Activated CD4-positive, alpha-beta T cell treated with anti-CD3 and anti-CD28 coated beads for 4 hours (primary cell): Measurements from ENCODE around the gene AMBRA1.

ENCODE experiments used
- DNase-seq, 2 donors: peaks; one replicate each; pipeline ENCODE4 v3.0.0-alpha.2; 2020

AMBRA1 gene

DNA sequence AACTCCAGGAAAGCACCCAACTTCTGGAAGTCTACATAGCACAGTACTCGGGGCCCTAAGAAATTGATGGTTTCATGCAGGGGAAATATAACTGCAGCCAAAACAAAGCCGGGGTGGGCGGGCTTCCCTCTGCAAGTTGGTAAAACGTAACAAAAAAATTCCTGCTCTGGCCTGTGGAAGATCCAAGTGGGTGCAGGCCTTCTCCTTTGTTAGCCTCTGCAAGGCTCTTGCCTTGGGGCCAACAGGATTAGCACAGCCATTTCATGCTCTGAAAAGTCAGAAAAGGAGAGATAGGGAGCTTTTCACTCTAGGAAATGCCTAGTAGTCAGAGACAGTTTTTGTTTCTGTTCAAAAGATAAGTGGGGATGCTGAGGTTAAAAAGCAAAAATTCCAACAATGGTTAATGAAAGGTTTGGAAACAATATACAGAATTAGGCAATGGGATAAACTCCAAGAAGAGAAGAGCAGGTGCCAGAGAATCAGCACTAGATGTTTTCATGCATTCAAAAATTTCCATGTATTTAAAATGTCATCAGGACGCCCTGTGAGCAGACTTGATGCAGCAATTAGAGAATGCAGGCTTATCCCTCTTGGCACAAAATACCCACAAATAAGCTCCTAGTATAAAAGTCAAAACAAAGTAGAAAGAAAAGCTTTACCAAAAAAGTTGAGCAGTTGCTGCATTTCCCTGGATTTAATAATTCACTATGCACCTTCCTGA is 130.0 kb downstream of the AMBRA1 start:
- DNase-seq: no peak

DNA sequence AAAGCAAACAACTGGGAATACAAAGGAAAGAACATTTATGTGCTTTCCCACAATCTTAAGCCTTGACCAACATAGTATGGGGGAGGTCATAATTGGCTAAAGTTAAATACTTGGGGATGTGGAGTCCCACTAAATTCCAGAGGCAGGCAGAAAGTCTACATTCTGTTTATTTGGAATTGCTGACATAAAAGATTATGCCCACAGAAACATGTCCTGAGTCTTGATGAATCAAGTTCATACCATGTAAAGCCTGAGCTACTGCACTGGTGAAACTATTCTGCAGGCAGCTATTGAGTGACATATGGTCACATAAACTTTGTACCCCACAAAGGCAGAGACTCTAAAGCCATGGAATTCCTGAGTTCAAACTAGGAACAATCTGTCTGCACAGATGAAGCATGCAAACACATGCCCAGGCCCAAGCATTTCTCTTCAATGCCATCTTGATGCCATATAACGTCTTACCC is 132.3 kb downstream of the AMBRA1 start:
- no peak for DNase-seq

DNA sequence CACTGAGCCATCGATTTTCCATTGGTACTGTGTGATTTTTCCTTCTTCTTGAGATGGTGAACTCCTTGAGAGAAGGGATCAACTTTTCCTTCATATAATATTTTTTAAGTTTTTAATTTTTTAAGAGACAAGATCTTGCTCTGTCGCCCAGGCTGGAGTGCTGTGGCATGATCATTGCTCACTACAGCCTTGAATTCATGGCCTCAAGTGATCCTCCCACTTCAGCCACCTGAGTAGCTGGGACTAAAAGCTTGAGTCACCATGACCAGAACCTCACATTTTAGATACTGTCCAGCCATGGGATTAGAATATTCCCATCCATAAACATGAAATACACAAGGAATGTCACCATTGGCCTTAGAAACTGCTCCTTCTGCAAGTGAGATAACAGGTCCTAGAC is 135.3 kb downstream of the AMBRA1 start:
- DNase-seq: no peak

DNA sequence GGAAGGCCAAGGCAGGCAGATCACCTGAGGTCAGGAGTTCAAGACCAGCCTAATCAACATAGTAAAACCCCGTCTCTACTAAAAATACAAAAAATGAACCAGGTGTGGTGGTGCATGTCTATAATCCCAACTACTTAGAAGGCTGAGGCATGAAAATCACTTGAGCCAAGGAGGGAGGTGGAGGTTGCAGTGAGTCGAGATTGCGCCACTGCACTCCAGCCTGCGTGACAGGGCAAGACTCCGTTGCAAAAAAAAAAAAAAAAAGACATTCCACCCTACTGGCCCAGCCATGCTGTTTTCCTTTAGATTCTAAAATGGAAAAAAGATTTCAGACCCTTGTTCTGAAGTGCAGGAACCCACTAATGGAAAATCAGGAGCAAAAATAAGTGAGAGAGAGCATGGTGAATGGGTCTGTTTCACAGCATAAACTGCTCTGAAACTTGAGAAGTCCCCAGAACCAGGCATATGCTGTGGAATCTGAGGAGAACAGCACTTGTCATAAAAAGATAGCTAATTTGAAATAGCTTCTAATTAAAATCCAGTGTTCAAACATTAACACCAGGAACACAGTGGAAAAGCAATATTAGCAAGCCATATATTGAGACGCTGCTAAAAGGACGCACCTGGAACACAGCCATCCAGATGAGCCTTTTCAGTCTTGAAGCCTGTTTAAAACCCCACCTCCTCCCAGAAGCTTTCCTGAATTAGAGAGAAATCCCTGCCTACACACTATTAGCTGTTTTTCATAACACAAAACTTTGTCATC is 136.0 kb downstream of the AMBRA1 start:
- no peak for DNase-seq

DNA sequence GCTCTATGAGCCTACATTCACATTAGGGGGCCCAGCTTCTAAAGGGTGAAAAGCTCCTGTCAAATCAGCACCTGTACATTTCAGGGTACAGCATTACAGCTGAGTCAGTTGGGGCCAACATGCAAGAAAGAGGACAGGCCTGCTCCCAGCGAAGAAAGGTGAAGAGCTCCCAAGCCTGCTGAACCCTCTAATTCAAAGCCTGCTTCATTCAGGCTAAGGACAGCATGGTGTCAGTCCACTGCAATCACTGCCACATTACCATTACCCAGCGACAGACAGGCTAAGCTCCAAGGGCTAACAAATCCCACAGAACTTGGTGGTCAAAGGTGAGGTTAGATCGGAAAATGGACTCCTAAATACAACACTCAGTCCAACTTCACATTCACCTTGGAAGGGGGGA is 136.8 kb downstream of the AMBRA1 start:
- no peak for DNase-seq

DNA sequence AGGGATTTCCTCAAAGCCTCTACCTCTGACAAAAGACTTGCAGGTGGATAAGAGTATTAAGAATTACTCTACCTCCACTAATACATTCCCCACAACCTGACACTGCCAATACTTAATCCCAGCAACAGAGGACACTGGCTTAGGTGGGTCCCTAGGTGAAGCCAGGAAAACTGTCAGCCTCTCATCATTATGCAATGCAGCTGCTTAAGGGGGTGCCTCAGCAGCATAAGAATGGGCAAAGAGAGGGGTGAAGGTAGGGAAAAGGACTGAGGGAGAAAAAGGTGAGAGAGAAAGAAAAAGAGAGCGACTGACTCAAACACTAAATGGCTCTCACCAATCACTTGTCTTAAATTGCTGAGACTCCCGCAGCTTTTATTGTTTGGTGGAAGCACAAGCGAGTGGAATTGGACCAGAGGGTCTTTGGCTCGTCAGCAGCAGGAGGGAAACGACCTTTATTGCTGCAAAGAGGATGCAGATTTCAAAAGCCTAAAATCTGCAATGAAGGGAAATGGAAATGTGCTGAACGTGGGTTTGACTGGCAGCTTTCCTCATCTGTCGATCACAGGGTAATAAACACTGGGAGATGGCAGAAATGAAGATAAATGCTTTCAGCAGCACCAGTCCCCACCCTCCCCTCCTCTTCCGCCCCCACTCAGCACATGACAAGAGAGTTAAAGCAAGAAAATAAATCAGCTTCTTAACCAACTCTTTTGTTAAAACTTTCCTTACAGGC is 137.4 kb downstream of the AMBRA1 start:
- no peak for DNase-seq

DNA sequence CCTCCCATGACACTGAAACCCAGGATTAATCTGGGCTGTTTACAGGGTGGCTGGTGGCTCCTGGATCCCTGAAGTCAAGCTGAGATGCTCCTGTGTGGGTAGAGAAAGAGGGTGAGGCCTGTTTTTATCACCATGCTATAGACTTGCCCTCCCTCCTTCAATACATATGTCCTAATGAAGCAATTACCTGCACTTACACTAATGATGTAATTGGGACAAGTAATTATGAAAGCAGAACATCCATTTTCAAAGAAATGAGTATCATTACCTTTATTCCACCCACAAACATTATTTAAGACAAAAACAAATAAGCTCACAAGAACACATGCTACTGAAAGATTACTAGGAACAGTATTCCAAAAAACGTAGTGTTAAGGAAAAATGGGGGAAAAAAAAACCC is 138.0 kb downstream of the AMBRA1 start:
- DNase-seq: no peak

DNA sequence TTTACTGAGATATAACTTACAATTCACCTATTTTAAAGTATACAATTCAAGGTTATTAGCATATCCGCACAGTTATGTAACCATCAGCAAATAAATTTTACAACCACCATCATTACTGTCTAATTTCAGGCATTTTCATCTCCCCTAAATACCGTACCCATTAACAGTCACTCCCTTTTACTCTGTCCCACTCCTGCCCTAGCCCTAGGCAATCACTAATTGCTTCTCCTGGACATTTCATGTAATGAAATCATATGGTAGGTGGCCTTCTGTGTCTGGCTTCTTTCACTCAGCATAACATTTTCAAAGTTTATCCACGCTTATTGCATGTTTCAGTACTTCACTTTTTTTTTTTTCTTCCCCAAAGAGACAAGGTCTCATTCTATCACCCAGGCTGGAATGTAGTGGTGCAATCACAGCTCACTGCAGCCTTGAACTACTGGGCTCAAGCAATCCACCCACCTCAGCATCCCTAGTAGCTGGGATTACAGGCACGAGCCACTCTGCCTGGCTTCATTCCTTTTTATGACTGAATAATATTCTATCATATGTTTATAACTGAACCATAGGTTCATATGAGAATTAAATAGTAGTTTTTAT is 140.8 kb downstream of the AMBRA1 start:
- DNase-seq: no peak

DNA sequence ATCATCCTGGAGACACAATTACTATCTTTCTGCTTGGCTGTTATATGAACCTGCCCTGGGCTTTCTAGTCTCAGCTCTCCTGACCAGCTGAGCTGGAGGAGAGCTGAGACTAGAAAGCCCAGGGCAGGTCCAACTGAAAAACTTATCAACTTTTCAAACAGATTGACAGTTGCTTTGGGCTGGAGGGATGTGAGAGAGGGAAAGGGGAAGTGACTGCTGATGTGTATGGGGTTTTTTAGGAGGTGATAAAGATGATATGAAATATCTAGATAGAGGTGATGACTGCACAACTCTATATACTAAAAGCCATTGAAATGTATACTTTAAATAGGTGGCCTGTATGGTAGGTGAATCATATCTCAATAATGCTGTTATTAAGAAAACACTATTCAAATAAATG is 142.1 kb downstream of the AMBRA1 start:
- no peak for DNase-seq

DNA sequence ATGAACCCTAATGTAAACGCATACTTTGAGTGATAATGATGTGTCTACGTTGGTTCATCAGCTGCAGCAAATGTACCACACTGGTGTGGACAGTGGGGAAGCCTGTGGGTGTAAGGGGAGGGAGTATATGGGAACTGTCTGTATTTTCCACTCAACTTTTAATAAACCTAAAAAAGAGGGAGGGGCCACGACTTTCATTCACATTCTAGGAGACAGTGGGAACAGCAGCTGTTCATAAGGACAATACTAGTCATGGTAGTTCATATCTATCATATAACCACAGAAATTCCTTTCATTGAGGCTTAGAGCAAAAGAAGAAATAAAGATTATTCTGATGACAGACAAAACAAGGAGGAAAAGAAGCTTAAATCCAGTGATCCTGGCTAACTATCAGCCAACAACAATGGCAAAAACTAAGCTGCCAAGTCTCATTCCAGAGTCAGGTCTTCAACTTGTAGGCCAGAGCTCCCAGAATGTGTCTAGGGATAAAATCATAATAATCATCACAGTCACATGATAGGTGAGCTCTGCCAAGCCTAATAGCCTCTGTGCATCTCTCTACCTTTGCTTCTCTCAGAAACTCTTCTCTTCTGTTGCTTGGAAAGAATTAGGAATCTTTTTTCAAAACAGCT is 142.9 kb downstream of the AMBRA1 start:
- no peak for DNase-seq

DNA sequence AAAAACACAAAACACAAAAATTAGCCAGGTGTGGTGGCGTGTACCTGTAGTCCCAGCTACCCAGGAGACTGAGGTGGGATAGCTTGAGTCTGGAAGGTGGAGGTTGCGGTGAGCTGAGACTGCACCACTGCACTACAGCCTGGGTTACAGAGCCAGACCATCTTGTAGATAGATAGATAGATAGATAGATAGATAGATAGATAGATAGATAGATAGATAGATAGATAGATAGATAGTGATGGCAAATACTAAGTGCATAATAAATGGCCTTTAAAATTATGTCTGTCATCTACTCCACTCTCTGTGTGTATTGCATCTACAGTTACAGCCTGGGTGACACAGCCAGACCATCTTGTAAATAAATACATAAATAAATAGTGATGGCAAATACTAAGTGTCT is 146.3 kb downstream of the AMBRA1 start:
- no peak for DNase-seq

DNA sequence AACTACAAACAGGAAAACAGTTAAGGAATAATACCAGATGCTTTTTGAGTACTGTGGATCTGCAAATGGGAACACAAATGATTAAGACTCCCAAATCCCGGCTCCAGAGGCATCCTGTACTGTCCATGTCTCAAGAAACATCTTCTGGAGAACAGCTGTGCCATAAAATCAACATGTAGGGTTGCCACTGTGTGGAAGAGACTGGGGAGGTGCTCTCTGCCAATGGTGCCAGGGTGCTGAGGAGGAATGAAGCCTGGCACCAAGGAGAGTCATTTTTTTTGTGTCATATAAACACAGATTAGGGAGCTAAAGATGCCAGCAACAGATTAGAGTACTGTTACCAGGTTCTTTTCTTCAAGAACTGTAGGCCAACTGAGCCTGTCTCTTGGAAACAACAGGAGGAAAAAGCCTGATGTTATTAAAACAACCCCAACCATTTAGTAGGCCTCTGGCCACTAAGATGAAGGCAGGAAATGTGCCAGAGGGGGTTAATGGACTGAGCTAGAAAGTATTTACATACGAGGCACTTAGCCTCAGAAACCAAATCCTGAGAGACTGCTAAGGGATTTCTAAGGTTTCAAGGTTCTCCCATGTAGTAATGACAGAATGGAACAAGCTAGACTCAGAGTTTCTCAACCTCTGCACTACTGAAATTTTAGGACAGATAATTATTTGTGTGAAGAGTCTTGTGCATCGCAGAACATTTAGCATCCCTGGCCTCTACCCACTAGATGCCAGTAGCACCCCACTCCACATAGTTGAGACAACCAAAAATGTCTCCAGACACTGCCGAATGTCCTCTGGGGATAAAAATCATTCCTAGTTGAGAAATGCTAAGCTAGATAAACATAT is 147.7 kb downstream of the AMBRA1 start:
- no peak for DNase-seq

DNA sequence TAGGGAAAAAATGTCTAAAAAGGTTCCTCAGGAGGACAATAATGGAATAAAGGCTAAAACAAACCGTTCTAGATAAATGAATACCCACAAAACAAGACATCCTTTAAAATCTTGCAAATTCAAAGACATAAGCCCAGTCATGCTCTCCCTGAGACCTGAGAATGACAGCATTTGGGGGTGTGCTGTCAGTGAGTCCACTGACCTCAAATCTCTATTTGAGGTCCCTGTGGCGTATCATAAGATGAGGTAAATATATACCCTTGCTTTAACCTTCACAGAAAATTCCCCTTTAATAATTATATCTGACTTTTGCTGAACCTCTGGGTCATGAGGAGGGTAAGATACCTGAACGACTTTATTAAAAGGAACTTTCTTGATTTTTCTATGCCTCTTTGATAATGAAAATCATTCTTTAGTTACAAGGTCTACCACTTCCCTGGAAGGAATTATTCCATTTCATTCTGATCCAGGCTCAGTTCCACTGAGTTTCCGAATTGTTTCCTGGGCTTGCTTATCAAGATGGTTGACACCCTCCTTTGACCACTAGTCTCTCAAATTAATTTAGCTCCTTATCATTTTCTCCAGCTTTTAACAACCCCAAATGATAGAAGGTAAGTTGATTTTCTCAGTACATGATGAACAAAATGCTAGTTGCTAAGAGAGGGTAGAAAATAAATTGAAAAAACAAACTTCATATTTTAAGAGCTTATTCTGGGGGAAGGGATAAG is 148.5 kb downstream of the AMBRA1 start:
- no peak for DNase-seq

DNA sequence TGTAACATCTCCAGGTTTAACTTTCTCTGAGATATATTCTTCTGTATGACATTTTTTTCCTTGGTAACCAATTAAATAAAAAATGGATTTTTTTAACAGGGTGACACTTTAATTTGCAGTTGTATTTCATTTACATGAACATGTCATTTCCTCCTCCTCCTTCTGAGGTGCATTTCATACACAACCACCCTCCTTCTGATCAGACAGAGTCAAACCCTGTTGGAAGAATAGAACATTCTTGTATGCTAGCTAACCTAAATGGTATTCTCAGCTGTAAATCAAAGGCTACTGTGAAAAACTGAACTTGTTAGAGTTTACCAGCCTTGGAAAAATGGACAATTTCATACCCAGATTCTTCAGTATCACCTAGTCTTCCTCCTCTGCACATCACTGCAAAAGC is 149.5 kb downstream of the AMBRA1 start:
- DNase-seq: no peak

DNA sequence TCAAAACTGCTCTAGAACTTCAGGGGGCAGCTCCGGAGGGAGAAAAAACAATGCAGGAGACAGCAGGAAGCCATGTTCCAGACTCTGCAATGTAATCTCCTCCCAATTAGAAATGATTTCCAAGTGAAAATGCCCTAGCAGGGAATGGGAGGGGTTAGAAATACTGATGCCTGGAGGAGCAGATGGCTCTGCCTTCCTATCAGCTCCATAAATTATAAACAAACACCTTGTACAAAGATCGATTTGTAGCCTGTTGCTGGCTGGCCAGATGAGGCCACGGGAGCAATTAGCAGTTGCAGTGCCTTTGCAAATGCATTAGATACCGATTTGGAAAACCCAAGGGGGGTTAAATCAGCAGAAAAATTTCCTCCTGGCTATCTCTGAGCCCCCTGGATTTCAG is 155.6 kb downstream of the AMBRA1 start:
- no peak for DNase-seq

DNA sequence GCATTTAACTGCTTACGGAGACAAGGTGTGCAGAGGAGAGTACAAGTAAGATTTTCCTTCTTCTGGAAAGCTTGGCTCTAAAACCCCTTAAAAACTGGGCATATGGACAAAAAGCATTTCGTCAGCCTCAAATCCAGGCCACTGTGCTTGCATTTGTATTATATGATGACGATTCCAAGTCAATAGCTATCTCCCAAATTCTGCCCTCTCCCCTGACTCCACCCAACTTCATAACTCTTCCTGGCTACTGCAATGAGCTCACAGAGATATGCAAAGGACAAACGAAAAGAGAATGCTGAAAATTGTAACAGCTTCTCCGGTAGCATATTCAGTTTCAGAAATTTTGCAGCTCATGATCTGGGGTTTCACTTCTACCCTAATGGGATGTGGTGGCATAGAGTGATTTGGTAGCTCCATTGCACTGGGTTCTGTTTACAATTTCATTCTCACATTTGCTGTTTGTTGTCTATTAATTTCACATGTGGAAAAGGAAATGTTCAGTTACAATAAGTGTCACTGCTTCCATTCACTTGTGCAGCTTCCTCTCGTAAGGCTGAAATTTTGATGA is 156.6 kb downstream of the AMBRA1 start:
- no peak for DNase-seq

DNA sequence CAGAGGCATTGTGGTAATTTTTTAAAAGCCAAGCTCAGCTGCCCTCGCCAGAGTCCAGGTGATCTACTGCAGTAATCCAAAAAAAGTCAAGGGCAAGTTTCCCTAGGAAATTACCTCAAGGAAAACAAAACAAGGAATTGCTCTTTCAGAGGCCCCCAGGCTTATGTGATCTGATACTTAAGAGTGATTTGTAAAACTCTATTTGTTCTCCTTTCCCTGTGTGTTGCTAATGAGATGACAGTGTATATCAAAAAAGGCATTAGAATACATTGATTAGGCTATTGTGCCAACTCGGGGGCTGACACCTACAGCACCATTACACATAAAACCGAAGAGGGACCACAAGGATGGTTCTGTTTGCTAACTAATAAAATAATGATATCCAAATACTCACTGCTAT is 157.7 kb downstream of the AMBRA1 start:
- DNase-seq: no peak

DNA sequence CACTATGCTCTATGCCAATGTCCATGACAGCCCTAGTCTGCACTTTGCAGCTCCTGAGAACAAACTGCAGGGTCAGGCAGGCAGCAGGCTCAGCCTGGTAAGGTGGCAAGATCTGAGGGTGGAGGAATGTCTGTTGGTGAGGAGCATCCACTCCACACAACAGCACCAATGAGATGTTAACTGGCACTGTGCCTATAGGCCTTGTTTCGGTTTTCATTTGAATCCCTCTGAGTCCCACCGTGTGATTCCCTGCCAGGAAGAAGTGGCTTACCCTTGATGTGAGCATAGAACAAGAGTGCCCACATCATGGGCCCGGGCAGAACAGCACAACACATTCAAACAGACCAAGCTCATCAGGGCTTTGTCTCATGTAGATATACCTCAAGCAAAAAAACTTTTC is 158.1 kb downstream of the AMBRA1 start:
- DNase-seq: no peak

DNA sequence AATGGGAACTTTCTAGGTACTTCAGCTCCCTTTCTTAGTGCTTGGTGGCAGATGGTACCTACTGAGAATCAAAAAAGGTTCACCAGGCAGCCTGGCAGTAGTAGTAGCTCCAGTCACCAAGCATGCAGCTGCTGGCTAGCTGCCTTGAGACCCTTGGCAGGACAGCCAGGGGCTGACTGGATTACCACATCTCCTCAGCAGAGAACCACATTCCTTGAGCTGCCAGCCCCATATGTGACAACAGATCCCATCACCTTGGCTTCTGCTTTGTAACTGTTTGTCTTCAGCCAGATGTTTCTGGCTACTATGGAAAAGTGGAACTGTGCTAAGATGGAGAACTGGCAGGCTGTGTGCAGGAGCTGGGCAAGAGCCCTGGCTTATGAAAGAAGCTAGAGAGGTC is 162.6 kb downstream of the AMBRA1 start:
- DNase-seq: no peak

DNA sequence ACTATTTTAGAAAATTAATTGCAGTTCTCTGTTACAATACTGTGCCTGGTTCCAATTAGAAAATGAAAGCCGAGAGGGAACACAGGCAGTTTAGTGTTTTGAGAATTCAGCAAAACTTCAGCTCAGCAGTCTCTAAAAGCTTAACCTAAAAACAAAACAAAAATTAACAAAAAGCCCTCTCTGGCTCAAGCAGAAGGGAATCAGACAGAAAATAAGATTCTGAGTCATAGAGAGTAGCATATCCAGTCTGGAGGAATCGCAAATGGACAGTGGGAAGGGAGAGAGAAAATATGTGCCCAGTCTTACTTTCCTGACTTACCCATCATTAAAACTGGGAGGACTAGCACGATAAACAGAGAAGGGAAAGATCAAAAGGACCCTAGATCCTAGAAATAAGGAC is 164.1 kb downstream of the AMBRA1 start:
- DNase-seq: no peak

DNA sequence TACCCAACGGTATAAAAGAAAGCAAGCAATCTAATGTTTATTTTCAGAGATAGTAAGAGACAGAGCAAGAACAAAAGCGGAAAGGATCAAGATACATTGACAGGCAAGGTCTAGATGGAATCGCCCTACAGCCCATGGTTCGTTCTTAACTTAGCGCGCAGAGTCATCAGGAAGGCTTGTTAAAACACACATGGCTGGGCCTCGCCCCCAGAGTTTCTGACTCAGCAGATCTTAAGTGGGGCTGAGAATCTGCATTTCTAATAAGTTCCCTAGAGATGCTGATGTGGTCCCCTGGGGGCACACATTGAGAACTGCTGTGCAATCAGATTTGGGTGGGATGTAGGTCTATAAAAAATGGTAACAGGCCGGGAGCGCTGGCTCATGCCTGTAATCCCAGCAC is 166.5 kb downstream of the AMBRA1 start:
- no peak for DNase-seq
